ENCODE results near the gene ICAM4.
A peak's percentile ranks its signal among the peaks of the same experiment; 100 is the strongest.
"Not testable (repeated sequence)": the region's sequence is repeated elsewhere in the genome, so short reads cannot be mapped to it uniquely, and the experiment has no call there.

Gene ICAM4, protein sequence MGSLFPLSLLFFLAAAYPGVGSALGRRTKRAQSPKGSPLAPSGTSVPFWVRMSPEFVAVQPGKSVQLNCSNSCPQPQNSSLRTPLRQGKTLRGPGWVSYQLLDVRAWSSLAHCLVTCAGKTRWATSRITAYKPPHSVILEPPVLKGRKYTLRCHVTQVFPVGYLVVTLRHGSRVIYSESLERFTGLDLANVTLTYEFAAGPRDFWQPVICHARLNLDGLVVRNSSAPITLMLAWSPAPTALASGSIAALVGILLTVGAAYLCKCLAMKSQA

DNA sequence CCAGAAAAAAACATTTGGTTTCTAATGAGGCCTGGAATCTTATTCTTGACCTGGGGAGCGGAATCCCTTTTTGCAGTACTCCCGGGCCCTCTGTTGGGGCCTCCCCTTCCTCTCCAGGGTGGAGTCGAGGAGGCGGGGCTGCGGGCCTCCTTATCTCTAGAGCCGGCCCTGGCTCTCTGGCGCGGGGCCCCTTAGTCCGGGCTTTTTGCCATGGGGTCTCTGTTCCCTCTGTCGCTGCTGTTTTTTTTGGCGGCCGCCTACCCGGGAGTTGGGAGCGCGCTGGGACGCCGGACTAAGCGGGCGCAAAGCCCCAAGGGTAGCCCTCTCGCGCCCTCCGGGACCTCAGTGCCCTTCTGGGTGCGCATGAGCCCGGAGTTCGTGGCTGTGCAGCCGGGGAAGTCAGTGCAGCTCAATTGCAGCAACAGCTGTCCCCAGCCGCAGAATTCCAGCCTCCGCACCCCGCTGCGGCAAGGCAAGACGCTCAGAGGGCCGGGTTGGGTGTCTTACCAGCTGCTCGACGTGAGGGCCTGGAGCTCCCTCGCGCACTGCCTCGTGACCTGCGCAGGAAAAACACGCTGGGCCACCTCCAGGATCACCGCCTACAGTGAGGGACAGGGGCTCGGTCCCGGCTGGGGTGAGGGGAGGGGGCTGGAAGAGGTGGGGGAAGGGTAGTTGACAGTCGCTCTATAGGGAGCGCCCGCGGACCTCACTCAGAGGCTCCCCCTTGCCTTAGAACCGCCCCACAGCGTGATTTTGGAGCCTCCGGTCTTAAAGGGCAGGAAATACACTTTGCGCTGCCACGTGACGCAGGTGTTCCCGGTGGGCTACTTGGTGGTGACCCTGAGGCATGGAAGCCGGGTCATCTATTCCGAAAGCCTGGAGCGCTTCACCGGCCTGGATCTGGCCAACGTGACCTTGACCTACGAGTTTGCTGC lies at the start of gene ICAM4:
Gene ICAM4, plus strand, starts transcription at position 153 of the 935 bp plus-strand sequence. Its CDS starts 58 bp downstream, at position 211.
- DNase-seq, result no peak

DNA sequence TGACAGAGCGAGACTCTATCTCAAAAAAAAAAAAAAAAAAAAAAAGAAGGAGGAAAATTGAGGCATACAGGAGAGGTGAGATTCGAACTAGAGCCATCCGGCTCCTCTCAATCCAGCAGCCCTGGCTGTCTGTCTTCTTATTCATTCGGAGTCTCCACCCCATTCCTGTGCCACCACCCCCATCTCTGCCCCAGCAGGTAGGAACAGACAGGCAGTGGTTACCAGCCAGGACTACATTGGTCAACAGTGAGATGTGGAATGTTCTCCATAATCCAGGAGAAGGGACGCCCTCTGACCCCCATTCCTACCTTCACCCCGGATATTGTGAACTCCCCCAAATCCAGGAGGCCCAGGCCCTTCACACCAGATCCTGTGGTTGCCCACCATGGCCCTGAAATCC lies 49.1 kb upstream of the ICAM4 start:
- no peak for DNase-seq

DNA sequence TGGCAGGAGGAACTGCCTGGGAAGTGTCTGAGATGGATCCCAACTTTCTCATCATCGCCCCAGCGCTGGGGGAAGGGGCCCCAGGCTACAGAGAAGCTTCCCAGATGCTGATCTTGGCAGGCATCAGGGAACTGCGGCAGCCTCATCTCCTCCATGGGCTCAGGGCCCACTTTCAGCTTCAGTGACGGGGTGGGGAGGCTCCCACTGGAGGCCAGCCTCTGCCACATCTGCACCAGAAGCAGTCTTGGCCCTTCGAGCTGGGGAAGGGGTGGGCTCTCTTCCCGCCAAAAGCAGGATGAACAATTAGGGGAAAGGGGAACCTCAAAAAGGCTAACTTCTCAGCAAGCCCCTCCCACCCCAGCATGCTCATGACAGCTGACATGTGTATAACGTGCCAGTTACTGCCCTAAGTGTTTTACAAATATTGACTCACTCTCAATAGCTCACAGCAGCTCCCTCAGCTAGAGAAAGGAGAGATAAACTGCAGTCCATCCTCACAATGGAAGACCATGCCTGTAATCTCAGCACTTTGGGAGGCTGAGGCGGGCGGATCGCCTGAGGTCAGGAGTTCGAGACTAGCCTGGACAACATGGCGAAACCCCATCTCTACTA lies 48.5 kb upstream of the ICAM4 start:
- DNase-seq, result no peak

DNA sequence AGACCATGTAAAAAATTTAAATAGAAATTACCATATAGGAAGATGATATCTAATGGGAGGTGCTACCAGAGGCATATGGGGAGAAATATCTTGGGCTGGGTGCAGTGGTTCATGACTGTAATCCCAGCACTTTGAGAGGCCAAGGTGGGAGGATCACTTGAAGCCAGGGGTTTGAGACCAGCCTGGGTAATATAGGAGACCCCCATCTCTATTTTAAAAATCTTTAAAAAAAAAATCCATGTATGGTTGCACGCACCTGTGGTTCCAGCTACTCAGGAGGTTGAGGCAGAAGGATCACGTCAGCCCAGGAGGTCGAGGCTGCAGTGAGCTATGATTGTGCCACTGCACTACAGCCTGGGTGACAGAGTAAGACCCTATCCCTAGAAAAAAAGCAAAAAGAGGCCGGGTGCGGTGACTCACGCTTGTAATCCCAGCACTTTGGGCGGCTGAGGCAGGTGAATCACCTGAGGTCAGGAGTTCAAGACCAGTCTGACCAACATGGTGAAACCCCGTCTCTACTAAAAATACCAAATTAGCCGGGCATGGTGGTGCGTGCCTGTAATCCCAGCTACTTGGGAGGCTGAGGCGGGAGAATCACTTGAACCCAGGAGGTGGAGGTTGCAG lies 44.8 kb upstream of the ICAM4 start:
- not testable (repeated sequence) for DNase-seq

DNA sequence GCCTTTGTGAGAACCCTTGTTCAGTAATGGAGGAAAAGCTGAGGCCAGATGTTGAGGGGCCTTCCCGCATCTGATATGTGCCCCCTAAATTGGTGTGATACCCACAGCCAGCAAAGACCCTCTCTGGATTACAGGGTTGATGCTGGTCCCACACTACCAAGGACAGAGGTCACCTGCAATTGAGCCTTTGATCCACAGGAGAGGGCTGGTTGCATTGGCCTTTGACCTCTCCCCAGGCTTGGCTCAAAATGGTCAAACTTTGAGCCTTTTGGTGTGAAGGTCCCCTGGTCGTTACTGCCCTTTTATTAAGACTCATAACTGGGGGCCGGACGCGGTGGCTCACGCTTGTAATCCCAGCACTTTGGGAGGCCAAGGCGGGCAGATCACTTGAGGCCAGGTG lies 43.1 kb upstream of the ICAM4 start:
- DNase-seq, result no peak

DNA sequence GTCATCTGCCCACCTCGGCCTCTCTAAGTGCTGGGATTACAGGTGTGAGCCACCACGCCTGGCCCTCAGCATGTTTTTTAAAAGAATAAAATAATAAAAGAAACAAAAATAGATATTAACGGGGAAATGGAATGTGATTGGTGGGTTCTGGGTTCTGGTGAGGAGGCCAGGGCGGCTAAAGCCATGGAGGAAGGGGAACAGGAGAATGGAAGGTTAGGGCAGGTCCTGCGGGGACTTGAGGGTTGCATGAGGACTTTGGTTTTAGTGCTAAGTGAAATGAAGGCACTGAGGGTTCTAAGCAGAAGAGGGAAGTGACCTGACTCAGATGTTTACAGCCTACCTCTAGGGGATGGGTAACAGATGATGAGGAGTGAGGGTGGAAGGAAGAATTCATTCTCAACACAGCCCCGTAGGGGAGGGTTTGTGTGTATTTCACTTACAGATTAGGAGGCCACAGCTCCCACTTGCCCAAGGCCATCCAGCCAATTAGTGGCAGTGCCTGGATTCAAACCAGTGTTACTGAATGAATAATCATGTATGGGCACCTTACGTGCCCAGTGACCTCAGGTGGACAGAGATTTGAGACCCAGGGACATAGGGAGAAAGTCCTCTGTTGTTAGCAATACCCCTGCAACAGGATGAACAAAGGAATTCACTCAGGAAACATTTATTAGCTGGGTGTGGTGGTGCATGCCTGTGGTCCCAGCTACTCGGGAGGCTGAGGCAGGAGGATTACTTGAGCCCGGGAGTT lies 41.4 kb upstream of the ICAM4 start:
- DNase-seq, result no peak

DNA sequence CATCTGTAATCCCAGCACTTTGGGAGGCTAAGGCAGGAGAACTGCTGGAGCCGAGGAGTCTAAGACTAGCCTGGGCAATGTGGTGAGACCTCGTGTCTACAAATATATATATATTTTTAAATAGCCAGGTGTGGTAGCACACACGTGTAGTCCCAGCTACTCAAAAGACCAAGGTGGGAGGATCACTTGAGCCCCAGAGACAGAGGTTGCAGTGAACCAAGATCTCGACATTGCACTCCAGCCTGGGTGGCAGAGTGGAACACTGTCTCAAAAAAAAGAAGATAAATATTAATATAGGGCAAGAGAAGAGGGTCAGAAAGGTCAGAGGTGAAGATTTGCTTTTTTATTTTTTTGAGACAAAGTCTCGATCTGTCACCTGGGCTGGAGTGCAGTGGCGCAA lies 40.2 kb upstream of the ICAM4 start:
- no peak for DNase-seq

DNA sequence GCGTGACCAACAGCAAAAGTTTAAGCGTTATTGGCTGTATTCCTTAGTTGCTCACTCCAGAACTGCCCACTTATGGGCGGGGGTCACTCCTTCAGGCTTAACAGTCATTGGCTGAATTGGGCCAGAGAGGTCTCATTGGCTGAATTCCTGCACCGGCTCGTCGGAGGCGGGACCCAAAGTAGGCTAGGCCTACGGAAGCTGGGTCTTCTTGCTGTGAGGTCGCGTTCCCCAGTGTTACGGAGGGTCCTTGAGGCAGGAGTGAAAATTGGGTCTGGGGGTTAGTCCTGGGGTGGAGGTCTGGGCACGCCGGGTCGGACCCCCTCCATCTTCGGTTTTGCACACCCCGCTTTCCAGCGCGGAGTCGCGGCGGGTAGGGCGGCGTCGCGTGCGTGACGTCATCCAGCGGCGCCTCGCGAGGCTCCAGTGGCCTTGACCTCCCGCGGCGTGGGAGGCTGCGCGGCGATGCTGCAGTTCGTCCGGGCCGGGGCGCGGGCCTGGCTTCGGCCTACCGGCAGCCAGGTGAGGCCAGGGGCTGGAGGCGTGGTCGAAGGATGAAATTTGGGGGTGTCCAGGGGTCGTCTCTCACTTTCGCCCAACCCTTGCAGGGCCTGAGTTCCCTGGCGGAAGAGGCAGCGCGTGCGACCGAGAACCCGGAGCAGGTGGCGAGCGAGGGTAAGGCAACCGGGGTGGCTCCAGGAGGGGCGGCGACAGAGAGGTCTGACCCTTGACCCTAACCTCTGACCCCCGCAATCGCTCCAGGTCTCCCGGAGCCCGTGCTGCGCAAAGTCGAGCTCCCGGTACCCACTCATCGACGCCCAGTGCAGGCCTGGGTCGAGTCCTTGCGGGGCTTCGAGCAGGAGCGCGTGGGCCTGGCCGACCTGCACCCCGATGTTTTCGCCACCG lies 34.7 kb upstream of the ICAM4 start, which contains the start of gene MRPL4:
Gene MRPL4, plus strand, starts transcription at position 423 of the 903 bp plus-strand sequence. Its CDS starts 40 bp downstream, at position 463.
- DNase-seq, result peak; percentile 72 to 99 (median 94)

DNA sequence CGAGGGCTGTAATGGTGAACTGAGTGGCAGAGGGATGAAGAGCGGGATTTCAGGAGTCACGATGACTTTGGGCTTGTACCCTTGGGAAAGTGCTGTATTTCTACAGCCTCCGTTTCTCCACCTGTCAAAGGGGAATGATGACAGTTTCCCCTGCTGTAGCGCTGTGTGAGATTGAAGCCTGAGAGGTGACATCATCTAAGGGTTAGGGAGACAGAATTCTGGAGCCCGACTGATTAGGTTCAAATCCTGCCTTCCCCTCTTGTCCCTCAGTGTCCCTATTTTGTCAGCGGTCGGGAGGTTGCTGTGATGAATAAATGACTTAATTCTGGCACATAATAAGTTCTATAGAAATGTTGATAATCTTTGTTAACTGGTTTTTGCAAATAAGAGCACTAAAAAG lies 34.0 kb upstream of the ICAM4 start:
- no peak for DNase-seq

DNA sequence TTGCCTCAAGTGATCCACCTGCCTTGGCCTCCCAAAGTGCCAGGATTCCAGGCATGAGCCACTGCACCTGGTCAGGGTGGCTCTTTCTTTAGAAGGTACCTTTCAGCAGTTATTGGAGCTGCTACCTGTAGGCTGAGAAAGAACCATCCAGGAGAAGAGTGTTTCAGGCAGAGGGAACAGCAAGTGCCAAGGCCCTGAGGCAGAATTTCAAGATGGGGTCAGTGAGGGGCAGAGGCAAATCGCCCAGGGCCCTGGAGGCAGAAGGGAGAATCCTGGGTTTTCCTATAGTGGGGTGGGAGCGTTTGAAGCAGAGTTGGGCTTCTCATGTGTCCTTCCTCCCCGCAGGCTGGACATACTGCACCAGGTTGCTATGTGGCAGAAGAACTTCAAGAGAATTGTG lies 32.5 kb upstream of the ICAM4 start:
- no peak for DNase-seq

DNA sequence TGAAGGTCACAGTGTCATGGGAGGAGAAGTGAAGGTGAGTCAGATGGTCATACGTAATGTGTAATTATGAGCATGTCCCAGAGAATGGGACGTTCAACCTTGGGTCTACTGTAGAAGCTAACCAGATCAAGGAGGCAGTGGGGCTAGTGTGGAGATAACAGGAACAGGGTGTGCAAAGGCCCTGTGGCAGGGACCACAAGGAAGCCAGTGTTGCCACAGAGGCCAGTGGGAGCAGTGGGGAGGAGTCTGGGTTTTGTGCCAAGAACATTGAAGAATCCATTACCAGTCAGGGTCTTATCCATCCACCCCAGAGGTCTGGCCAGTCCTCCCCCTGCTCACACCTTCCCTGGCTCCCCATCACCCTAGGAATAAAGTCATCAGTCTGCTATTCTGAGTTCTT lies 31.4 kb upstream of the ICAM4 start:
- no peak for DNase-seq

DNA sequence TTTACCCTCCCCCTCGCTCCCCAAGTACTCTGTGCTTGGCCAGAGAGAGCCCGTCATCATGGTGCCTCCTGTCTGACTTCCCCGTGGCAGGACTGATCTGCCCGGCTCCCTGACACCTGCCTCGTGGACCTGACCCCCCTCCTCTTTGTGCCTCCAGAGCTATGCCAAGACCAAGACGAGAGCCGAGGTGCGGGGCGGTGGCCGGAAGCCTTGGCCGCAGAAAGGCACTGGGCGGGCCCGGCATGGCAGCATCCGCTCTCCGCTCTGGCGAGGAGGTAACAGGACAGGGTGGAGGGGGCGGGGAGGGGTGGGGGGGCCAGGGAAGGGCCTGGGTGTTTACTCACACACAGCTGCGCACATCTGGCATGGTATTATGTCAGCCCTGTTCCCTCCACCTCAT lies 30.2 kb upstream of the ICAM4 start:
- no peak for DNase-seq

DNA sequence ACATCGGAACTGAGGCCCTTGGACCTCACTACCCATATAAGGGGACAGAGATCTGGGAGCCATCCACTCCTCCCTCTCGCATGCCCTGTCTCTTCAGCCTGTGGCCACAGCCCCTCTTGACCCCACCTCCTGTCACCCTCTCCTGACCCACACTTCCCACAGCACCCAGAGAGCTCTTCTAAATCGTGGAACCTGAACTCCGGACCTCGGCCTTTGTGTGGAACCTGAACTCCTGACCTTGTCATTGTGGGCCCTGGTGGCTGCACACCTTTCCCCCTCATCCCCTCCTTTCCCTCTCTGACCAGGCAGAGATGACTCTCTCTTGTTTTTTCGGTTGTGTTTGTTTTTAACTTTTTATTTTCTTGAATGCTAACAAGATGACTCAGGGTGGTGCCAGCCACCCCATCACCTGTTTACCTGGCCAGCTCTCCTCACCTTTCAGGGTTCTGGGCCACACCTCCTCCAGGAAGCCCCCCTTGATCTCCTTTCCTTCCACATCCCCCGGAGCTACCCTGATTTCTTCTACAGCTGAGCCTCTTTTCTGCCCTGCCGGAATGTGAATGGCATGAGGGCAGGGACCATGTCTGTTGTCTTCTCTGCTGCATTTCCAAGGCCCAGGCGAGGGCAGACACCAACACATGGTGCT lies 29.7 kb upstream of the ICAM4 start:
- DNase-seq, result no peak

DNA sequence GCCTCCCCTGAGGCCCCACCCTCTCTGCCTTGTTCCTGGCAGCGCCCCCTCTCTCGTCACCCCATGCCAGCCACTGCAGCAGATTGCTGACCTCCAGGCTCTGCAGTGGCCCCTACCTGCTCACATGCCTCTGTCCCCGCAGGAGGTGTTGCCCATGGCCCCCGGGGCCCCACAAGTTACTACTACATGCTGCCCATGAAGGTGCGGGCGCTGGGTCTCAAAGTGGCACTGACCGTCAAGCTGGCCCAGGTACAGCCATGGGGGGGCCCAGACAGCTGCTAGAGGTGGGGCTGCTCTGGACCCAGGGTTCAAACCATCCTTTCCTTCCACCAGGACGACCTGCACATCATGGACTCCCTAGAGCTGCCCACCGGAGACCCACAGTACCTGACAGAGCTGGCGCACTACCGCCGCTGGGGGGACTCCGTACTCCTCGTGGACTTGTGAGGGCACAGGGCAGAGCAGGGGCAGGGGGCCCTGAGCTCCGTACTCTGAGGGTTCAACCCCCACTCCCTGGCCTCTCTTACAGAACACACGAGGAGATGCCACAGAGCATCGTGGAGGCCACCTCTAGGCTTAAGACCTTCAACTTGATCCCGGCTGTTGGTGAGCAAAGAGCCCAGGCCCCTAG lies 28.6 kb upstream of the ICAM4 start:
- DNase-seq, result no peak

DNA sequence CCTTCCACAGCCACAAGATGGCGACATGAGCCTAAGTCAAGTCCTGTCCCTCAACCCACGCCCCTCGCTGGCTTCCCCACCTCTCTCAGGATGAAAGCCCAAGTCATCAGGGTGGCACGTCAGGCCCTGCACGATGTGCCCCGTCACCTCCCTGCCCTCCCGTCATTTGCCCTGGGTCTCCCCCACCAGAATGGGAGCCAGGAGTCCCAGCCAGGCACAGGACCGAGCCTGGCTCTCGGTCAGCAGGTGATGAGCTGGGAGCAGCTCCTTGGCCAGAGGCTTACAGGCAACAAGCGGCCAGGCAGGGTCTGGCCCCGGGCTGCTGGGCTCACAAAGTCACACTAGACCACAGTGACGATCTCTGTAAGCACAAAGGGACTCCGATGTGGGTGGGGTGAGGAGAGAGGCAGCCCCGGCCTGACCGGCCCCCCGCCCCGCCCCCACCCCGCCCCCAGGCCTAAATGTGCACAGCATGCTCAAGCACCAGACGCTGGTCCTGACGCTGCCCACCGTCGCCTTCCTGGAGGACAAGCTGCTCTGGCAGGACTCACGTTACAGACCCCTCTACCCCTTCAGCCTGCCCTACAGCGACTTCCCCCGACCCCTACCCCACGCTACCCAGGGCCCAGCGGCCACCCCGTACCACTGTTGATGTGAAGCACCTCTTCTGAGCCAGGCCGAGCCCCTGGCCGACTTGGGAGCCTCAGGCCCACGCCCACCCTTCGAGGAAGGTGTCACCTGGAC lies 27.4 kb upstream of the ICAM4 start:
- peak in 45 of 56 donors; percentile 4 to 86 (median 36) for DNase-seq

DNA sequence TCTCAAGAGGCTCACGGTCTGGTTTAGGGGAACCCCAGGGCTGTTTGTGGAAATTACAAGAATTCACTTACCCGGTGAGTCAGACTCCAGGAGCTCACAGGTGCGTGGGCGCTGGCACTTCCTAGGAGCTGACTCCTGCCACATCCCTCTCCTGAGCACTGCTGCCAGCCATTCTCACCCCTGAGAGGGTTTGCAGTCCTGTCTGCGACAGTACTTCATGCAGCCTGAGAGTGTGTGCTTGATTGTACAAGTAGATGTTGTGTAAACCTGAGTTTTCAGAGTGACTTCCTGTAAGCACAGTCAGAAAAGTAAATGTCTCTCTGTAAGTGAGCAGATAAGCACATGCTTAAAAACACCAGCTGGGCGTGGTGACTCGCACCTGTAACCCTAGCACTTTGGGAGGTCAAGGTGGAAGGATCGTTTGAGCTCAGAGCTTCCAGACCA lies 26.6 kb upstream of the ICAM4 start:
- DNase-seq, result peak in 35 of 56 donors; percentile 2 to 80 (median 38)

DNA sequence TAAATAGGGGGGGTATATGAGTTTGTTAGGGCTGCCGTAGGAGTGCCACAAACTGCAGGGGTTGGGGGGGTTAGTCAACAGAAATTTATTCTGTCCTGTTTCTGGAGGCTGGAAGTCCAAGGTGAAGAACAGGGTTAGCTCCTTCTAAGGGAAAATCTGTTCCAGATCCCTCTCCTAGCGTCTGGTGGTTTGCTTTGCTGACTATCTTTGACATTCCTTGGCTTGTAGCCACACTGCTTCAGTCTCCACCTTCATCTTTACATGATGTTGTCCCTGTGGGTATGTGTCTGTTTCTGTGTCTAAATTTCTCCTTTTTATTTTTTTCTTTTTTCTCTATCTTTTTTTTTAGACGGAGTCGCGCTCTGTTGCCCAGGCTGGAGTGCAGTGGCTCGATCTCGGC lies 24.0 kb upstream of the ICAM4 start:
- DNase-seq, result no peak

DNA sequence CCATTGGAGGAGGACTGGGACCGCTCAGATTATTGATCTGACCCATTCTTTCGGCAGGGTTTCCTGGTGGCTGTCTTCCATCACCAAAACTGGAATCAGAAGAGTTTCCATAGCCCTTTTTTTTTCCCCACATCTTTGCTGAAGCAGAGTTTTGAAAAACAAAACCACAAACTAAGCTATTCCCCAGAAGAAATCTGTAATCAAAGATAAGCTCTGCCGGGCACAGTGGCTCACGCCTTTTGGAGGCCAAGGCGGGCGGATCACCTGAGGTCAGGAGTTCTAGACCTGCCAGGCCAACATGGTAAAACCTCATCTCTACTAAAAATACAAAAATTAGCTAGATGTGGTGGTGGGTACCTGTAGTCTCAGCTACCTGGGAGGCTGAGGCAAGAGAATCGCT lies 20.0 kb upstream of the ICAM4 start:
- DNase-seq, result no peak

Measured in nucleus accumbens (tissue), 56 donors.